Gastrocnemius medialis (tissue), 4 donors: ENCODE results near the gene AFF3. TPM values are rescaled to one million over a fixed set of nuclear protein-coding genes. Genes with fewer than 3 reads are reported as not detected.

Source experiments
- ATAC-seq, 2 donors: fragments of 150-250 bp; one replicate each; pipeline ENCODE4 v1.9.1; 2016
- DNase-seq, 2 donors: peaks; one replicate each; pipeline ENCODE4 v3.0.0-alpha.2; 2019
- H3K27ac ChIP-seq, 4 donors: fragments of 200-600 bp; sonication (generic); 1 replicate in 1 of 4; 2 replicates in 3 of 4; pipeline ENCODE4 v1.5.1; 2016 to 2018; ENCODE audit warnings: mild to moderate bottlenecking in 2 of 4, moderate library complexity in 1 of 4
- H3K27me3 ChIP-seq, 3 donors: fragments of 200-600 bp; sonication (generic) in 2 of 3; 1 replicate in 1 of 3; 2 replicates in 2 of 3; pipeline versions ENCODE4 v1.5.1 to v1.6.0; 2016 to 2019; ENCODE audit warnings: mild to moderate bottlenecking in 1 of 3, moderate library complexity in 1 of 3
- H3K36me3 ChIP-seq, 2 donors: fragments of 200-600 bp; sonication (generic) in 1 of 2; one replicate each; pipeline ENCODE4 v1.5.1; 2017 to 2018
- H3K4me1 ChIP-seq, 2 donors: fragments of 200-600 bp; sonication (generic) in 1 of 2; one replicate each; pipeline ENCODE4 v1.5.1; 2016 to 2017; ENCODE audit warnings: mild to moderate bottlenecking in 2 of 2
- H3K4me3 ChIP-seq, 4 donors: fragments of 200-600 bp; sonication (generic) in 3 of 4; 1 replicate in 1 of 4; 2 replicates in 3 of 4; pipeline ENCODE4 v1.5.1; 2016 to 2019; ENCODE audit warnings: mild to moderate bottlenecking in 2 of 4
- H3K9me3 ChIP-seq, 3 donors: fragments of 200-600 bp; sonication (generic) in 2 of 3; 1 replicate in 1 of 3; 2 replicates in 2 of 3; pipeline ENCODE4 v1.5.1; 2016 to 2019
- CTCF ChIP-seq, 5 experiments: fragments of 450-650 bp in 3 of 5; fragments of 200-600 bp in 2 of 5; sonication (generic) in 2 of 5; IDR thresholded peaks in 4 of 5; conservative IDR thresholded peaks in 1 of 5; 1 replicate in 4 of 5; 2 replicates in 1 of 5; pipeline ENCODE4 v1.5.1; 2016 to 2019; ENCODE audit warnings: antibody characterized with exemption in 5 of 5, mild to moderate bottlenecking in 3 of 5, moderate library complexity in 3 of 5
- POLR2A ChIP-seq, 2 donors: fragments of 450-650 bp; IDR thresholded peaks; one replicate each; pipeline ENCODE4 v1.6.1; 2017; ENCODE audit warnings: antibody characterized with exemption in 2 of 2, mild to moderate bottlenecking in 2 of 2, moderate library complexity in 2 of 2
- in situ Hi-C, 4 donors: fragments of 200-750 bp; cut with MboI; loops; one replicate each; pipeline versions ENCODE4 v1.15.0 to v1.8.0; 2017; ENCODE audit warnings: low sequenced_read_pairs in 4 of 4
- intact Hi-C: fragments of 100-400 bp; cut with DNase I; formaldehyde crosslinking; loops from one replicate; pipeline ENCODE4 v1.15.1; 2023; ENCODE audit warnings: low total_unique reads
- total RNA-seq, 4 donors: library from RNA; depleted of rRNA; stranded (reverse); fragments of >200 nt; gene quantifications; one replicate each; pipeline versions ENCODE4 v1.1.0 to v1.2.3, GENCODE V29; 2016

Gene AFF3
- total RNA-seq, 4 donors from 2014 or later: 0.22 to 0.55 (median 0.47) TPM

GRCh38 chr2:99831772-99832171 lies 310.6 kb downstream of the AFF3 start:
- intact Hi-C loops: no loop called here
- Histone ChIP-seq H3K36me3 (no peaks in the 10 kb centered on the region), H3K27me3 (no peaks in the 10 kb centered on the region), H3K9me3 (no peaks in the 10 kb centered on the region), H3K4me1 (no peaks in the 10 kb centered on the region), H3K27ac (no peak overlapping the region), H3K4me3 (no peak overlapping the region)
- TF ChIP-seq CTCF (IDR thresholded peaks at IDR 0.05 in 4 of 5, conservative IDR thresholded peaks at IDR 0.05 in 1 of 5) (no peak), POLR2A (IDR thresholded peaks at IDR 0.05) (no peak)
- ATAC-seq (no peak), DNase-seq (no peak)
- in situ Hi-C loops: no loop called here

DNA sequence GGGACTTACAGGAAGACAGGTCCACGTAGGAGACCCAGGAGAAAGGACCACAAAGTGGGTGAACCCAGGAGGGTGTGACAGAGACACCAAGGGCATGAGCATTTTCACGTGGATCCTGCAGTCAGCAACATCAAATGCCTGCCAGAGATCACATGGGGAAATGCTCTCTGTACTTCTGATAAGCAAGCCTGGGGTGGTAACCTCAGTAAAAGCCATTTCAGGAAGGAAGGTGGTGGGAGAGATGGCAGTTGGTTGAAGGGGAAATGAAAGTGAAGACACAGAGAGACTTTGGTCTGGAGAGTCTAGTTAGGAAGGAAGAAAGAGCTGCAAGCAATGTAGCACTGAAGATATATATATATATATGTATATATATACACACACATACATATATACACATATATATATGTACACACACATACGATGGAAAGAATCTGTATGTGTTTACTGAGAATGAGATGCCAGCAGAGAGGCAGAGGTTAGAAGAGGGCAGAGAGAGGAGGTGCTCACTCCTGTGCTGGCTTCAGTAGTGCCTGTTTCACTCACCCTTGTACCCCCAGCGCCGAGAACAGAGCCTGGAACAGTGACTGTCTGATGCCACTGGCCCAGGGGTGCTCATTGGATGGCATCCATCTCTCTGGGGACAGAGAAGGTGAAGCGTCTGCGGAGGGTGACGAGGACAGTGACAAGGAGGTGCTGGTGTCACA lies 314.9 kb downstream of the AFF3 start:
- no peak overlapping the region for H3K27ac ChIP-seq
- no peaks in the 10 kb centered on the region for H3K9me3 ChIP-seq
- no peak for DNase-seq
- in situ Hi-C loops (no loop called here), intact Hi-C loops (no loop called here)
- no peak for ATAC-seq
- H3K36me3 ChIP-seq: no peaks in the 10 kb centered on the region
- no peak overlapping the region for H3K4me3 ChIP-seq
- no peaks in the 10 kb centered on the region for H3K4me1 ChIP-seq
- no peaks in the 10 kb centered on the region for H3K27me3 ChIP-seq
- TF ChIP-seq POLR2A (IDR thresholded peaks at IDR 0.05) (no peak), CTCF (IDR thresholded peaks at IDR 0.05 in 4 of 5, conservative IDR thresholded peaks at IDR 0.05 in 1 of 5) (no peak)

- TF ChIP-seq POLR2A (IDR thresholded peaks at IDR 0.05) (no peak), CTCF (IDR thresholded peaks at IDR 0.05 in 4 of 5, conservative IDR thresholded peaks at IDR 0.05 in 1 of 5) (no peak)
- DNase-seq (no peak), ATAC-seq (no peak)
- intact Hi-C loops: no loop called here
- in situ Hi-C loops: no loop called here
- no peak overlapping the region for H3K4me3 ChIP-seq
- no peak overlapping the region for H3K27ac ChIP-seq
- no peaks in the 10 kb centered on the region for H3K27me3 ChIP-seq
- no peaks in the 10 kb centered on the region for H3K36me3 ChIP-seq
- no peaks in the 10 kb centered on the region for H3K4me1 ChIP-seq
- no peaks in the 10 kb centered on the region for H3K9me3 ChIP-seq
Measured at GRCh38 chr2:99825630-99826029, 316.8 kb downstream of the AFF3 start.

DNA sequence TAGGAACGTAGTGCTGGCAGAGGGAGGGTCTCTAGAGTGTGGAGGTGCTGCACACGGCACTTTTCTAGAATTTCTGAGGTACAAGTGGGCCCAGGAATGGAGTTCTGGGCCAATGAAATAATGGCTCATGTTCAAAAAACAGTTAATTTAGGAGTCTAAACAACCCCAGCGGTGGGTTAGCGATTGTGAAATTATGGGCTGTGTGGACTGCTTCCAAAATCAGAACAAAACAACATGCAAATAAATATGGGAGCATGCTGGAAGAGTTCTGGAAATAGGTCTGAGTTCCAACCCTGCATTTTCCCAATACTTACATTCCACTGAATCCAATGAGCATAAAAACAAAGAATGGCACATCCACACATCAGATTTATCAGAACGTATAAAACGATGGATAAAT lies 317.6 kb downstream of the AFF3 start:
- Histone ChIP-seq H3K27me3 (no peaks in the 10 kb centered on the region), H3K9me3 (no peaks in the 10 kb centered on the region), H3K36me3 (no peaks in the 10 kb centered on the region), H3K27ac (no peak overlapping the region), H3K4me3 (no peak overlapping the region), H3K4me1 (no peaks in the 10 kb centered on the region)
- DNase-seq: no peak
- in situ Hi-C loops (loop anchor here in 2 of 4 donors (25.0 kb wide), 1 partner anchor 262 kb away; no protein-coding TSS in a partner anchor), intact Hi-C loops (no loop called here)
- ATAC-seq: no peak
- TF ChIP-seq CTCF (IDR thresholded peaks at IDR 0.05 in 4 of 5, conservative IDR thresholded peaks at IDR 0.05 in 1 of 5) (no peak), POLR2A (IDR thresholded peaks at IDR 0.05) (no peak)
